ENCODE data around the gene RTP3.

DNA sequence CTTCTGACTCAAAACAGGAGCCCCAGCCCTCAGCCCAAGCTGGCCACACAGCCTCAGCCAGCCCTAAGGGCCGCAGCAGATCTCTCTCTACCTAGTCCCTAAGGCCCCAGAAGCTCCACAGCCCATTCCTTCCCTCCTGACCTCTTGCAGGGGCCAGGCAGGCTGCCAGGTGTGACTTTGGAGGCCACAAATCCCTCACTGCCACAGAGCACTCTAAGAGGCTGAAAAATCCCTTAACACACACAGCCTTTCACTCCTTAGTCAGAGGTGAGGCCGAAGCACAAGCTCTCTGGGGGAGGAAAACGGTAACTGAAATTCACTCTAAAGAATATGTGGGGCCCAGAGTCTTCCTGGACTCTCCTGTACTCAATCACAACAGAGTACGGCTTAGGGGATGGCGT, 45.0 kb downstream of the RTP3 start:
- TF ChIP-seq CTCF (IDR thresholded peaks at IDR 0.05 in 2 of 3, conservative IDR thresholded peaks at IDR 0.05 in 1 of 3; ENCODE audit: borderline replicate concordance in 1 of 3, insufficient read depth in 1 of 3, low read depth in 2 of 3, low read length in 2 of 3) = no peak
- TF ChIP-seq POLR2A (IDR thresholded peaks at IDR 0.05; ENCODE audit: borderline replicate concordance, extremely low read depth, insufficient read depth, insufficient read length) = no peak
